ENCODE results near the gene UBL7.

The UBL7 gene

GRCh38 chr15:74431116-74431515 is 29.8 kb downstream of the UBL7 start:
- Histone ChIP-seq H3K4me3 (ENCODE audit: low read length) (no peak overlapping the region), H3K79me2 (ENCODE audit: control insufficient read depth, low read length) (no peaks in the 10 kb centered on the region), H4K20me1 (ENCODE audit: control insufficient read depth, insufficient read depth, low read depth, low read length) (peaks cover 21% of the 10 kb centered on the region), H3F3A (ENCODE audit: control insufficient read depth, insufficient read depth) (no peaks in the 10 kb centered on the region), H3K4me1 (ENCODE audit: control insufficient read depth, low read length) (peaks cover 29% of the 10 kb centered on the region), H3K36me3 (ENCODE audit: control insufficient read depth, low read length) (no peaks in the 10 kb centered on the region), H3K27me3 (ENCODE audit: control insufficient read depth, low read length) (peaks cover 98% of the 10 kb centered on the region), H3K27ac (ENCODE audit: low read depth, low read length) (no peak overlapping the region), H3K9me2 (replicated peaks; ENCODE audit: control insufficient read depth, low read length) (no peaks in the 10 kb centered on the region), H3K9me3 (ENCODE audit: control insufficient read depth, insufficient read depth, low read length) (no peaks in the 10 kb centered on the region), H3K4me2 (ENCODE audit: low read length) (no peak overlapping the region)
- TF ChIP-seq EZH2phosphoT487 (IDR thresholded peaks at IDR 0.05; ENCODE audit: borderline replicate concordance, low read length), result no peak
- no peak for TF ChIP-seq CTCF (IDR thresholded peaks at IDR 0.05; ENCODE audit: low read depth, low read length, poor library complexity, severe bottlenecking)

- H3K27ac ChIP-seq (ENCODE audit: low read depth, low read length), result no peak overlapping the region
- no peaks in the 10 kb centered on the region for H3F3A ChIP-seq (ENCODE audit: control insufficient read depth, insufficient read depth)
- no peaks in the 10 kb centered on the region for H3K79me2 ChIP-seq (ENCODE audit: control insufficient read depth, low read length)
- no peak overlapping the region for H3K4me2 ChIP-seq (ENCODE audit: low read length)
- TF ChIP-seq EZH2phosphoT487 (IDR thresholded peaks at IDR 0.05; ENCODE audit: borderline replicate concordance, low read length) (0 out of 2 replicates have a peak, but pooled peaks have one; percentile 8), CTCF (IDR thresholded peaks at IDR 0.05; ENCODE audit: low read depth, low read length, poor library complexity, severe bottlenecking) (no peak)
- H4K20me1 ChIP-seq (ENCODE audit: control insufficient read depth, insufficient read depth, low read depth, low read length), result peaks cover 21% of the 10 kb centered on the region
- H3K4me3 ChIP-seq (ENCODE audit: low read length), result no peak overlapping the region
- peaks cover 29% of the 10 kb centered on the region for H3K4me1 ChIP-seq (ENCODE audit: control insufficient read depth, low read length)
- no peaks in the 10 kb centered on the region for H3K36me3 ChIP-seq (ENCODE audit: control insufficient read depth, low read length)
- H3K9me2 ChIP-seq (replicated peaks; ENCODE audit: control insufficient read depth, low read length), result no peaks in the 10 kb centered on the region
- H3K9me3 ChIP-seq (ENCODE audit: control insufficient read depth, insufficient read depth, low read length), result no peaks in the 10 kb centered on the region
- peaks cover 96% of the 10 kb centered on the region for H3K27me3 ChIP-seq (ENCODE audit: control insufficient read depth, low read length)
Measured at GRCh38 chr15:74430510-74430951, 30.4 kb downstream of the UBL7 start.

GRCh38 chr15:74429781-74430400 is 31.1 kb downstream of the UBL7 start:
- H3K36me3 ChIP-seq (ENCODE audit: control insufficient read depth, low read length), result no peaks in the 10 kb centered on the region
- no peak overlapping the region for H3K4me2 ChIP-seq (ENCODE audit: low read length)
- H3F3A ChIP-seq (ENCODE audit: control insufficient read depth, insufficient read depth), result no peaks in the 10 kb centered on the region
- peaks cover 26% of the 10 kb centered on the region for H4K20me1 ChIP-seq (ENCODE audit: control insufficient read depth, insufficient read depth, low read depth, low read length)
- H3K27ac ChIP-seq (ENCODE audit: low read depth, low read length), result no peak overlapping the region
- 0 out of 2 replicates have a peak, but pooled peaks have one; percentile 27 for TF ChIP-seq EZH2phosphoT487 (IDR thresholded peaks at IDR 0.05; ENCODE audit: borderline replicate concordance, low read length)
- TF ChIP-seq CTCF (IDR thresholded peaks at IDR 0.05; ENCODE audit: low read depth, low read length, poor library complexity, severe bottlenecking), result no peak
- H3K9me3 ChIP-seq (ENCODE audit: control insufficient read depth, insufficient read depth, low read length), result no peaks in the 10 kb centered on the region
- peaks cover 29% of the 10 kb centered on the region for H3K4me1 ChIP-seq (ENCODE audit: control insufficient read depth, low read length)
- no peak overlapping the region for H3K4me3 ChIP-seq (ENCODE audit: low read length)
- no peaks in the 10 kb centered on the region for H3K79me2 ChIP-seq (ENCODE audit: control insufficient read depth, low read length)
- no peaks in the 10 kb centered on the region for H3K9me2 ChIP-seq (replicated peaks; ENCODE audit: control insufficient read depth, low read length)
- H3K27me3 ChIP-seq (ENCODE audit: control insufficient read depth, low read length), result peaks cover 96% of the 10 kb centered on the region
